Measurements from ENCODE around the gene TUG1. TPM values are rescaled to one million over a fixed set of nuclear protein-coding genes. Genes with fewer than 3 reads are reported as not detected.
A peak's percentile ranks its signal among the peaks of the same experiment; 100 is the strongest.

TUG1 gene
- total and polyA plus RNA-seq, 2 donors (not counting 3 experiments of a cell fraction or from before 2014, with no cell fraction given): 77.1 to 85.9 TPM

- Histone ChIP-seq H4K20me1 (replicated peaks; ENCODE audit: control insufficient read depth, extremely low read depth, insufficient read depth, low read length) (peaks cover 6% of the 10 kb centered on the region), H3K9me3 (replicated peaks; ENCODE audit: control insufficient read depth, insufficient read depth, low read length) (no peaks in the 10 kb centered on the region), H3K27ac (ENCODE audit: insufficient read depth, low read depth, low read length) (peak overlapping the region; percentile 83), H3K4me1 (ENCODE audit: control insufficient read depth, extremely low read depth, insufficient read depth, low read length) (peaks cover 21% of the 10 kb centered on the region), H3K4me3 (replicated peaks in 1 of 3; ENCODE audit: insufficient read depth in 1 of 3, low read depth in 1 of 3, low read length in 3 of 3) (peak overlapping the region; percentile 80 to 95 (median 88)), H3K79me2 (ENCODE audit: control insufficient read depth, insufficient read depth, low read length) (peaks cover 69% of the 10 kb centered on the region), H3K27me3 (ENCODE audit: control insufficient read depth in 2 of 2, insufficient read depth in 2 of 2, low read length in 2 of 2) (no peaks in the 10 kb centered on the region), H3K9ac (replicated peaks; ENCODE audit: extremely low read depth, insufficient read depth, low read length) (peak overlapping the region; percentile 89), H3K9me1 (replicated peaks; ENCODE audit: control insufficient read depth, extremely low read depth, insufficient read depth, low read length) (no peaks in the 10 kb centered on the region), H3K4me2 (ENCODE audit: insufficient read depth, low read length) (peak overlapping the region; percentile 98), H3K36me3 (ENCODE audit: control insufficient read depth in 2 of 2, extremely low read depth in 1 of 2, insufficient read depth in 2 of 2, low read length in 2 of 2) (peaks cover 9 to 21% of the 10 kb centered on the region in 2 experiments), H2AFZ (ENCODE audit: low read depth, low read length) (peak overlapping the region; percentile 62)
- BruUV-seq (replicated peaks): TSS peak; percentile 20
- DNase-seq (ENCODE audit: low read depth, low spot score) (peak; percentile 55), FAIRE-seq (no peak)
- intact Hi-C loops (cut with micrococcal nuclease) (loop anchor here (1.0 to 5.0 kb wide), 3 partner anchors 77 to 178 kb away; no protein-coding TSS in a partner anchor), dilution Hi-C loops (cut with MboI; ENCODE audit: extremely low pct_ligation_motif_present, low sequenced_read_pairs) (no loop called here)
- POLR2A ChIA-PET: interaction anchor here (0.8 to 3.3 kb wide), 5 partner anchors 77 to 157 kb away, joined by 3 to 44 read pairs (median 4); partner anchors contain the start of gene SMTN
- TF ChIP-seq POLR2A (IDR thresholded peaks at IDR 0.05; ENCODE audit: low read depth, low read length): no peak
- TF ChIP-seq JUN (IDR thresholded peaks at IDR 0.05; ENCODE audit: borderline replicate concordance, insufficient read depth, insufficient read length, low read depth): no peak
- TF ChIP-seq MAX (IDR thresholded peaks at IDR 0.05; ENCODE audit: insufficient read depth, insufficient read length): no peak
- no peak for TF ChIP-seq GATA2 (IDR thresholded peaks at IDR 0.05; ENCODE audit: insufficient read depth, insufficient read length, low read depth, low read length)
- no peak for TF ChIP-seq FOS (IDR thresholded peaks at IDR 0.05; ENCODE audit: borderline replicate concordance, insufficient read depth, low read length)
- TF ChIP-seq EZH2 (IDR thresholded peaks at IDR 0.05; ENCODE audit: borderline replicate concordance, low read depth, low read length, severe bottlenecking): no peak
- TF ChIP-seq MYC (IDR thresholded peaks at IDR 0.05; ENCODE audit: low read depth, low read length): no peak
- no peak for TF ChIP-seq POLR2AphosphoS5 (IDR thresholded peaks at IDR 0.05; ENCODE audit: insufficient read depth, low read depth, low read length)
- no peak for TF ChIP-seq CTCF (IDR thresholded peaks at IDR 0.05; ENCODE audit: extremely low read depth in 1 of 2, insufficient read depth in 1 of 2, low read depth in 1 of 2, low read length in 2 of 2)
- CTCF ChIA-PET: interaction anchor here (0.6 to 5.0 kb wide), 13 partner anchors 11 to 335 kb away, joined by 3 to 130 read pairs (median 3); partner anchors contain the start of genes SELENOM and SMTN
Observed at GRCh38 chr22:30969532-30970355, 679 bp downstream of the TUG1 start.
